Ramos (cell line): ENCODE measurements around the gene CARD10.

Experiments used
- in situ Hi-C: fragments of 300-500 bp; cut with MboI; formaldehyde crosslinking; loops from one replicate; pipeline ENCODE4 v1.14.3; 2022; ENCODE audit warnings: low sequenced_read_pairs; ENCODE audit not compliant: unreplicated experiment

CARD10 gene

GRCh38 chr22:37492428-37493344 lies 26.5 kb downstream of the CARD10 start:
- in situ Hi-C loops, result loop anchor here (25.0 kb wide), 1 partner anchor 1105 kb away; the partner anchor contains the start of gene MYH9

GRCh38 chr22:37491559-37492427 lies 27.4 kb downstream of the CARD10 start:
- in situ Hi-C loops, result loop anchor here (25.0 kb wide), 1 partner anchor 1104 kb away; the partner anchor contains the start of gene MYH9

GRCh38 chr22:37491106-37491505 lies 28.1 kb downstream of the CARD10 start:
- in situ Hi-C loops, result loop anchor here (25.0 kb wide), 1 partner anchor 1104 kb away; the partner anchor contains the start of gene MYH9

- in situ Hi-C loops, result loop anchor here (25.0 kb wide), 1 partner anchor 1103 kb away; the partner anchor contains the start of gene MYH9
Observed at GRCh38 chr22:37489983-37490382, 29.2 kb downstream of the CARD10 start.

- in situ Hi-C loops, result loop anchor here (25.0 kb wide), 1 partner anchor 1101 kb away; the partner anchor contains the start of gene MYH9
Observed at GRCh38 chr22:37488337-37489135, 30.7 kb downstream of the CARD10 start.

GRCh38 chr22:37487571-37487970 lies 31.6 kb downstream of the CARD10 start:
- in situ Hi-C loops, result loop anchor here (25.0 kb wide), 1 partner anchor 1100 kb away; the partner anchor contains the start of gene MYH9

- in situ Hi-C loops, result loop anchor here (25.0 kb wide), 1 partner anchor 1100 kb away; the partner anchor contains the start of gene MYH9
Observed at GRCh38 chr22:37487129-37487528, 32.1 kb downstream of the CARD10 start.

- in situ Hi-C loops, result loop anchor here (25.0 kb wide), 1 partner anchor 1099 kb away; the partner anchor contains the start of gene MYH9
Observed at GRCh38 chr22:37486224-37486845, 32.9 kb downstream of the CARD10 start, which contains the start of gene MFNG. Gene MFNG, minus strand, starts transcription at chr22:37486384. Its CDS starts 207 bp downstream, at chr22:37486177.

GRCh38 chr22:37485395-37486223 lies 33.6 kb downstream of the CARD10 start:
- in situ Hi-C loops, result loop anchor here (25.0 kb wide), 1 partner anchor 1098 kb away; the partner anchor contains the start of gene MYH9

GRCh38 chr22:37484480-37485394 lies 34.5 kb downstream of the CARD10 start:
- in situ Hi-C loops, result loop anchor here (25.0 kb wide), 1 partner anchor 1097 kb away; the partner anchor contains the start of gene MYH9

GRCh38 chr22:37483050-37483449 lies 36.2 kb downstream of the CARD10 start:
- in situ Hi-C loops, result loop anchor here (25.0 kb wide), 1 partner anchor 1096 kb away; the partner anchor contains the start of gene MYH9

- in situ Hi-C loops, result loop anchor here (25.0 kb wide), 1 partner anchor 1095 kb away; the partner anchor contains the start of gene MYH9
Observed at GRCh38 chr22:37482244-37482643, 37.0 kb downstream of the CARD10 start.

- in situ Hi-C loops, result loop anchor here (25.0 kb wide), 1 partner anchor 1094 kb away; the partner anchor contains the start of gene MYH9
Observed at GRCh38 chr22:37481347-37481907, 37.8 kb downstream of the CARD10 start.

- in situ Hi-C loops, result loop anchor here (25.0 kb wide), 1 partner anchor 1093 kb away; the partner anchor contains the start of gene MYH9
Observed at GRCh38 chr22:37480387-37481346, 38.5 kb downstream of the CARD10 start.

GRCh38 chr22:37479196-37479595 lies 40.0 kb downstream of the CARD10 start:
- in situ Hi-C loops, result loop anchor here (25.0 kb wide), 1 partner anchor 1092 kb away; the partner anchor contains the start of gene MYH9
